Epithelial cell of proximal tubule (primary cell): ENCODE measurements around the gene ANKMY1. TPM values are rescaled to one million over a fixed set of nuclear protein-coding genes. Genes with fewer than 3 reads are reported as not detected.

ENCODE experiments used
- DNase-seq: peaks from one replicate; pipeline ENCODE4 v3.0.0-alpha.2; 2011; ENCODE audit warnings: low read depth
- H3K4me3 ChIP-seq: 2 replicates; pipeline ENCODE4 v1.5.1; 2011; ENCODE audit warnings: low read depth, mild to moderate bottlenecking, low read length
- total RNA-seq: library from RNA; depleted of rRNA; stranded (reverse); fragments of >200 nt; gene quantifications from 2 replicates; pipeline ENCODE4 v1.2.3, GENCODE V29; 2015
- TF ChIP-seq, protein P1 (sequence below): conservative IDR thresholded peaks from 2 replicates; pipeline ENCODE4 v1.5.1; 2012; ENCODE audit warnings: low read depth, mild to moderate bottlenecking, low read length

The ANKMY1 gene
- total RNA-seq, 1 donor from 2014 or later = 4.0 TPM

DNA sequence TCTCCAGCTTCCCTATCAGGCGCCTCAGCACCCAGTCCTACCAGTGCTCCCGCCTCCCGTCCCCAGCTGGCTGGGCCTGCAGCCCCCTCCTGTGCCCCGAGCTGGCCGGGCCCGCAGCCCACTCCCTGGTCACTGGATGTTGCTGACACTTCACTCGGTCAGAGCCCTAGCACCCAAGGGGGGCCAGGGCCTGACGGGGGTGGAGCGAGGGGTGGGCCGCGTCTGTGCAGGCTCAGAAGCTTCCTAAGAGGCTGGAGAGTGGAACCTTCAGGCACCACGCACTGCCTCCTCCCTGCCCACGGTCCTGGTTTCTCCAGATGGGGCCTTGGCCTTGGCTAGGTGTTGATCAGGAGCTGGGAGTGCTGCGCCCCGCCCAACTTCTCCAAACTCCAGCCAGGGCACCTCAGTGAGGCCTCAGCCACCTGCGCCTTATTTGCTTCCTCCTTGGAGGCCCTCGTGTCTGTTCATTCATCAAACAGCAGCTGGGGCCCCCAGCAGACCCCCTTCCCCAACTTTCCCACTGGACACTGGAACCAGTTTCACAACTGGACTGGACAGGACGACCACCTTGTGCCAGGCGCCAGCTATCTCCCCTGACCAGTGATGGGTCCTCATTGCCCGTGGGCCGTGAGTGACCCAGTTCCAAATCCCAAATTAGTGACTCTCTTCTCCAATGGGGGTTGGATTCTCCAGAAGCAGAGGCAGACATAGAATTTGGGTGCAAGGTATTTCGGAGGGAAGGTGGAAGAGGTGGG, 45.5 kb upstream of the ANKMY1 start:
- TF ChIP-seq, protein P1, sequence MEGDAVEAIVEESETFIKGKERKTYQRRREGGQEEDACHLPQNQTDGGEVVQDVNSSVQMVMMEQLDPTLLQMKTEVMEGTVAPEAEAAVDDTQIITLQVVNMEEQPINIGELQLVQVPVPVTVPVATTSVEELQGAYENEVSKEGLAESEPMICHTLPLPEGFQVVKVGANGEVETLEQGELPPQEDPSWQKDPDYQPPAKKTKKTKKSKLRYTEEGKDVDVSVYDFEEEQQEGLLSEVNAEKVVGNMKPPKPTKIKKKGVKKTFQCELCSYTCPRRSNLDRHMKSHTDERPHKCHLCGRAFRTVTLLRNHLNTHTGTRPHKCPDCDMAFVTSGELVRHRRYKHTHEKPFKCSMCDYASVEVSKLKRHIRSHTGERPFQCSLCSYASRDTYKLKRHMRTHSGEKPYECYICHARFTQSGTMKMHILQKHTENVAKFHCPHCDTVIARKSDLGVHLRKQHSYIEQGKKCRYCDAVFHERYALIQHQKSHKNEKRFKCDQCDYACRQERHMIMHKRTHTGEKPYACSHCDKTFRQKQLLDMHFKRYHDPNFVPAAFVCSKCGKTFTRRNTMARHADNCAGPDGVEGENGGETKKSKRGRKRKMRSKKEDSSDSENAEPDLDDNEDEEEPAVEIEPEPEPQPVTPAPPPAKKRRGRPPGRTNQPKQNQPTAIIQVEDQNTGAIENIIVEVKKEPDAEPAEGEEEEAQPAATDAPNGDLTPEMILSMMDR = no peak
- H3K4me3 ChIP-seq = no peak overlapping the region
- no peak for DNase-seq

DNA sequence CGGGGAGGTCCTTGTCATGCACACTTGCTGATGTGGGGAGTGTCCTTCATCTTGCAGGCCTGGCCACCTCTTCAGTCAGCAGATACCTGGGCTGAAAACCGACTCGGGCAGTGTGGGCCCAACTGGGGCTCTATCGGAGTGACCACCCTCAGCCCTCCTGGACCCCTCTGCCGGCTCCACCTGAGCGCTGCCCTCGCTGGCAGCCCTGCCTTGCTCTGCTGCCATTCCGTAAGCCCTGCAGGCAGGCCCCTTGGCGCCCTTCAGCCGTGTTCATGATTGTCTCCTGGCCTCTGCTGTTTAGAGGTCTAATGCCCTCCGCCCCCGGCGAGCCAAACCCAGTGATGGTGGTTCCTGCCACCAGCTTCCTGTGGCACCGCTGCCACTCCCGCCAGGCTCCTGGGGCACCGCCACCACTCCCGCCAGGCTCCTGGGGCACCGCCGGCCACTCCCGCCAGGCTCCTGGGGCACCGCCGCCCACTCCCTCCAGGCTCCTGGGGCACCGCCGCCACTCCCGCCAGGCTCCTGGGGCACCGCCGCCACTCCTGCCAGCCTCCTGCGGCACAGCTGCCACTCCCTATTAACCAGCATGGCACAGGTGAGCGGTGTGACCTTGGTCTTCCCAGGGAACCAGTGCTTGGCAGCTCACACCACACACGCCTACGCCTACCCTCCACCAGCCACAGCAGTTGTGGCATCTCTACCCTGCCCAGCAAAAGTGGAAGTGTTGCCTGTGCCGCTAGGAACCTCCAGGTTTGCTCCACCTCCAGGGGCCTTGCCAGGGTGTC, 44.7 kb upstream of the ANKMY1 start:
- no peak overlapping the region for H3K4me3 ChIP-seq
- no peak for DNase-seq
- TF ChIP-seq, protein P1 = no peak

DNA sequence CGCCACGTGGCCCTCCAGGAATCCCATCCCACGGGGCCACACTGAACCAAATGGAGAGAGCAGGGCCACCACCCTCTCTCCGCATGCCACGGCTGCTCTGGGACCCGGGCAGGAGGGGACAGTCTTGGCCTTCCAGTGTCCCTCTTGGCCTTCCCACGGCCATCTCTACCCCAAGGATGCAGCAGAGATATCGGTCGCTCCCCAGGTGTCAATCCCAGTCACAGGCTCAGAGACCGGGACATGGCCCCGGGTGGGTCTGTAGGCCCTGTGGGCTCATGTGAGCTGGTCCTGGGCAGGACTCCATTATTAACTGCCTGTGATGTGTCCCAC, 44.0 kb upstream of the ANKMY1 start:
- TF ChIP-seq, protein P1 = no peak
- no peak for DNase-seq
- no peak overlapping the region for H3K4me3 ChIP-seq

DNA sequence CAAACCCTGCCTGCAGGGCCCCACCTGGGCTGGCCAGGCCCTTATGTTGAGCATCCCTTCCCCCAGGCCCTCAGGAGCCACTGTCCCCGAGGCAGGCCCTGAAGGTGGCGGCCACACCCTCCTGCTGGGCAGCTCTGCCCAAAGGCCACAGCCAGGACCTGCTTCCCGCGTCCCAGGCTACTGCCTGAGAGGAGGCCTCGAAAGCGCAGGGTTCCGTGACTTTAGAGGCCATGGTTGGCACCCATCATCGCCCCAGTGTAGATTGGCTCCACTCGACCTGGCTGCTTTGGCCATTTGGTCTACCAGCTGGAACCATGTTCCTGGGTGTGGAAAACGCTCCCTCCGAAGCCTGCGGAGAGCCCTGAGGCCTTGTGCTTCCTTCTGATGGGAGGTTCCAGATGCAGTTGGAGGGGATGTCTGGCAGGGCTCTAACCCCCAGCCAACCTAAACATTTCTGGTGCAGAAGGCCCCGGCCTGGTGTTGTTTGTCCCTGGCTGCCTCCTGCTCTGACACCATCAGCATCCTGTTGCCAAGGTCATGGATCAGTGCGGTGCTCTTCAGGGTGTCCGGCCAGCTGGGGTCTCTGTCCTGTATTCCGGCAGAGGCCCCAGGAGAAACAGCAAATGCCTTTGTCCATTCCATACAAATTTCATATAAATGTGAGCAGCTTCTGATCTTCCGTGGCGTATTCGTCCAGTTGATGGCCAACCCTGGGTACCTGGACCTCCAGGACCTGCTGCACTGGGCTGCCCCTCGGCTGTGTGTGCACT, 43.5 kb upstream of the ANKMY1 start:
- no peak overlapping the region for H3K4me3 ChIP-seq
- DNase-seq = no peak
- TF ChIP-seq, protein P1 = no peak

DNA sequence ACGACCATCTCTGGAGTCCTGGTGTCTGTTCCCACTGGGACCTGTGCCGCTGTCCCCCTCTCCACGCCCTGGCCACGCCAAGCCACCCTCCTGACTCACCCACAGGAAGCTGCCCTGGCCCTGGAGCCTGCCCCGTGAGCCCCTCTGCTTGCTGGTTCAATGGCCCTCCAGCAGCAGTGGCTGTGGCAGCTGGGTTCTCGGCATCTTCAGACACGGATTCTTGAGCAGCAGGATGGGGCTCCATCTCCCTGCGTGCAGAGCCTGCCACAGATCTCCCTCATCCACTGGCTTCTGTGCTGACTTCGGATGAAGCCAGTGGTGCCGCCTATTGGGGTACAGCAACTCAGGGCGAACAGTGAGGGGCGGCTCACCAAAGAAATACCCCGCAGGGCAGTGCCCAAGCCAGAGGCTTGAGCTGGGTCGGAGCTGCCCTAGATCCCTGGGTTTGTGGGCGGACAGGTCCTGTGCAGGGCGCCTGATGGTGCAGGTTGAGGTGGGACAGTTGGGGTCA, 42.7 kb upstream of the ANKMY1 start:
- TF ChIP-seq, protein P1 = no peak
- DNase-seq = no peak
- H3K4me3 ChIP-seq = no peak overlapping the region

DNA sequence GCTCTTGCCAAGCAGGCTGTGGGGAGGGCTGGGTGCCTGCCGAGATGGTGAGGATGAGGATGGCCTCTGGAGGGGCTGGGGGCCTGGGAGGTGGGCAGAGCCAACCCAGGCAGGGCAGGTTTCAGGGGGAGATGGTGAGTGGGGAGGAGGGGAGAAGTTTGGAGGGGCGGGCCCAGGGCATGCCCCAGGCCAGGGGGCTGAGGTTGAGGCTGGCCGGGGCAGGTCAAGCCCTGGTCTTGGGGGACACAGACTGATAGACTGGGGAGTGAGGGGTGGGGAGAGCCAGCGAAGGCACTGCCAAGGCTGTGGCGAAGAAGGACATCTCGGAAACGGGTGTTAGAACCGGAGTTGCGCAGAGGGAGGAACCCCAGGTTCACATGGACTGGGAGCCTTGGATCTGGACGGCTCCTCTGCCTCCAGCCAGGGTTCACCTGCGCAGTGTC, 41.4 kb upstream of the ANKMY1 start:
- no peak for DNase-seq
- no peak overlapping the region for H3K4me3 ChIP-seq
- TF ChIP-seq, protein P1 = no peak
